Measurements from ENCODE around the gene SLC2A14.
"Not testable (repeated sequence)": the region's sequence is repeated elsewhere in the genome, so short reads cannot be mapped to it uniquely, and the experiment has no call there.

The SLC2A14 gene

DNA sequence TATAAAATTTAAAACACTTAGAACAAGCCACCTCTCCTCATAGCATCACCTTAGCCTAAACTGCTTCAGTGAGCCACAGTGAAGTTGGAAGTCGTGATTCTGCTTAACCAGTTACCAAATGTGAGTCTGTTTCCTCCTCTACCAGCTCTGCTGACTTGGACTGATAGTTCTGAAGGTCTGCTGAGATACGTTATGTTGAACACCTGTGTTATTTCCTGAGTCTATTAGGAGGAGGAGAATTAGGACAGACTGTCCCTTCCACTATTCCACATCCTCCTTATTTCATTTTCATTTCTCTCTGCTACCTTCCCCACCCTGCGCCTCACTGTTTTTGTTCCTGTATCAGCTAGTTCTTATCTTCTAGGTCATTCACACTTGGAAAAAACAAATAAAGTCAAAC lies 2.4 kb downstream of the SLC2A14 start:
- DNase-seq (ENCODE audit: low read depth, low spot score), result no peak

- no peak for DNase-seq (ENCODE audit: low read depth, low spot score)
Measured at GRCh38 chr12:7869137-7869536, 3.6 kb downstream of the SLC2A14 start.

- no peak for DNase-seq (ENCODE audit: low read depth, low spot score)
Measured at GRCh38 chr12:7868391-7868790, 4.3 kb downstream of the SLC2A14 start.

- DNase-seq (ENCODE audit: low read depth, low spot score), result no peak
Measured at GRCh38 chr12:7864601-7865150, 8.0 kb downstream of the SLC2A14 start.

GRCh38 chr12:7862814-7863348 lies 9.8 kb downstream of the SLC2A14 start:
- not testable (repeated sequence) for DNase-seq (ENCODE audit: low read depth, low spot score)

DNA sequence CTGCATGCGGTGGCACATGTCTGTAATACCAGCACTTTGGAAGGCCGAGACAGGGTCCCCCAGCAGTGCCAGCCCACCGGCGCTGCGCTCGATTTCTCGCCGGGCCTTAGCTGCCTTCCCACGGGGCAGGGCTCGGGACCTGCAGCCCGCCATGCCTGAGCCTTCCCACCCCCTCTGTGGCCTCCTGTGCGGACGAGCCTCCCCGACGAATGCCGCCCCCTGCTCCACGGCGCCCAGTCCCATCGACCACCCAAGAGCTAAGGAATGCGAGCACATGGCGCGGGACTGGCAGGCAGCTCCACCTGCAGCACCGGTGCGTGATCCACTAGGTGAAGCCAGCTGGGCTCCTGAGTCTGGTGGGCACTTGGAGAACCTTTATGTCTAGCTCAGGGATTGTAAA lies 10.4 kb downstream of the SLC2A14 start:
- DNase-seq (ENCODE audit: low read depth, low spot score), result not testable (repeated sequence)

GRCh38 chr12:7859552-7859951 lies 13.2 kb downstream of the SLC2A14 start:
- DNase-seq (ENCODE audit: low read depth, low spot score), result no peak

DNA sequence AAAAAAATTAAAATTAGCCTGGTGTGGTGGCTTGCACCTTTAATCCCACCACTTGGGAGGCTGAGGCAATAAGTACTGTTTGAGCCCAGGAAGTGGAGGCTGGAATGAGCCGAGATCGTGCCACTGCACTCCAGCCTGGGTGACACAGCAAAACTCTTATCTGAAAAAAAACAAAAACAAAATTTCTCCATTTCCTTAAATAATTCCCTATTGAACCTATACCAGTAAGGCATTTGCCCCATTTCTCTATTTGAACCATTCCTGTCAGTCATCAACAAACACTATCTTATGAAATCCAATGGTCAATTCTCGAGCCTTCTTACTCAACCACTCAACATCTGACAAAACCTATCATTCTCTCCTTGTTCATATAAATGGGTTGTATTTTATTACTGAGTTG lies 14.7 kb downstream of the SLC2A14 start:
- no peak for DNase-seq (ENCODE audit: low read depth, low spot score)

DNA sequence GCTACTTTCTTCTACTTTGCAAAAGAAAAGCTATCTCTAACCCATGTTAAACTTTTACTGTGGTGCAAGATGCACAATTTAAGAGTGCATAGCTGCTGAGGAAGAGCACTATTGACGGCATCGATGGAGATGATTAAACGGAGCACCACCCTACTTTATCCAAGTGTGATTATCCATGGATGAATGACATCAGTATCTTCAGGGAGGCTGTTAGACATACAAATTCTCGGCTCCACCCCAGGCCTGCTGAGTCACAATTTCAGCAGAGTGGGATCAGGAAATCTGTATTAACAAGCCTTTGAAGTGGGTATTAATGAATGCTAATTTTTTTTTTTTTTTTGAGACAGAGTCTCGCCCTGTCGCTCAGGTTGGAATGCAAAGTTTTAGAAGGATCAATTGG lies 16.2 kb downstream of the SLC2A14 start:
- no peak for DNase-seq (ENCODE audit: low read depth, low spot score)

- no peak for DNase-seq (ENCODE audit: low read depth, low spot score)
Measured at GRCh38 chr12:7853557-7853956, 19.2 kb downstream of the SLC2A14 start.

DNA sequence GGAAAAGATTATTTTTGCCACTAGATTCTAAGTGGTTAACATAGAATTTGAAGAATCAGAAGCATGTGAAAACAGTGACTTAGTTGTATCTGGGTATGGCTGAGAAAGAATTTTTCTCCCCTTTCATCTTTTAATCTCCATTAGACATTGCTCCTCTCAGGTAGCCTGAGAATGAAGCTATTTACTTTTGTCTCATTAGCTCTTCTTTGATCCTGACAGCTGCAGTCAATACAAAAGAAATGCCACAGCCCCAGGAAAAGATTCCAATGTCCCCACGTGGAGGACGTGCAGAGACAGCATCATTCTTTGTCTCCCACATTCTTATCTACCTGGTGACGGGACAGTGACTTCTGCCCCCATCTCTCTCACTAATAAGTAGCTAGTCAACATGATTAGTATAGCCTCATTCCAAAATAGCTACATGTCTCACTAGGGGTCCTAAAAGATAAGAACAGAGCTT lies 21.1 kb downstream of the SLC2A14 start:
- DNase-seq (ENCODE audit: low read depth, low spot score), result not testable (repeated sequence)

DNA sequence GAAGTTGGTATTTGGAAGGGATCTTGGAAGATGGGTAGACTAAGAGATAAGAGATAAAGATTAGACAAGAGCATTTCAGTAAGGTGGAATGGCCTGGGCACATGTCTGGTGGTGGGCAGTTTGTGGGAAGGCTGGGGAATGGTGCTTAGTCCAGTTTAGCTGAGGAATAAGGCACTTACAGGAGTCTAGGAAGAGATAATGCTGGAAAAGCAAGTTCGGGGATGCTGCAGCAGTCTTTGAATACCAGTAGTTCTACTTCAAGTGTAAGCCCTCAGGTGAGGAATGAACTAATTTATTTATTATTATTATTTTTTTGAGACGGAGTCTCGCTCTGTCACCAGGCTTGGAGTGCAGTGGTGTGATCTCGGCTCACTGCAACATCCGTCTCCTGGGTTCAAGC lies 22.6 kb downstream of the SLC2A14 start:
- DNase-seq (ENCODE audit: low read depth, low spot score), result not testable (repeated sequence)

- DNase-seq (ENCODE audit: low read depth, low spot score), result not testable (repeated sequence)
Measured at GRCh38 chr12:7848098-7848422, 24.7 kb downstream of the SLC2A14 start.

GRCh38 chr12:7847226-7848097 lies 25.3 kb downstream of the SLC2A14 start:
- not testable (repeated sequence) for DNase-seq (ENCODE audit: low read depth, low spot score)

DNA sequence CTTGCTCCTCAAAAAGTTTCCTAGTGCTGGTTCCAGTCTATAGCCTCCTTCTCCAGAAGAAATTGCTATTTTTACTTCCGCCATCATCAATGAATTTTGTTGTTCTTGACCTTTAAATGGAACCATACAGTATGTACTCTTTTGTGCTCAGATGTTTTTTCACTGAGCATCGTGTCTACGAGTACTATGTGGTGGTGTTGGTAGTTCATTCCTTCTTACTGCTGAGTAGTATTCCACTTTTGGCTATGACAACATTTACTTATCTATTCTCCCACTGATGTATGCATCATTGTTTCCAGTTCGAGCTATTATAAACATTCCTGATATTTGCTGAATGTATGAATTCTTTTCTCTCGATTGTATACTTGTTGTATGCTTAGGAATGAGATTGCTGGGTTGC lies 28.6 kb downstream of the SLC2A14 start:
- DNase-seq (ENCODE audit: low read depth, low spot score), result no peak

DNA sequence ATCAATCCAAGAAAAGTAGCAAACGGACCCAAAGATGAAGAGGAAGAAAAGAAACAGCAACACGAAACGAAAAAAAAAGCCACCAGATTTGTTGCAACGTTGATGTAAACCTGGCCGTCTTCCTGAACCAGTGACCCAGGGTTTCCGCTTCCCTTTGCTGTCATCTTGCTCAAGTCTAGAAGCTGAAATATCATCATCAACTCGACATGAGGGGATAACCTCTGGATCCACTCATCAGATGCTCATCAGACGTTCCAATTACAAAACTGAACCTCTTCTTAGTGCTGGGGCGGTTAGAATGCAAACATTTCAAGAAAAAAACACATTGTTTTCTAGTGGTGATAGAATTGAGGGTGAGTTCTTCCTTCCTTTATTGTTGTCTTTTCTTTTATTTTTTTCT lies 29.1 kb downstream of the SLC2A14 start:
- not testable (repeated sequence) for DNase-seq (ENCODE audit: low read depth, low spot score)

- not testable (repeated sequence) for DNase-seq (ENCODE audit: low read depth, low spot score)
Measured at GRCh38 chr12:7843149-7843548, 29.6 kb downstream of the SLC2A14 start.

- not testable (repeated sequence) for DNase-seq (ENCODE audit: low read depth, low spot score)
Measured at GRCh38 chr12:7842444-7842843, 30.3 kb downstream of the SLC2A14 start.

- not testable (repeated sequence) for DNase-seq (ENCODE audit: low read depth, low spot score)
Measured at GRCh38 chr12:7839848-7840247, 32.9 kb downstream of the SLC2A14 start.

DNA sequence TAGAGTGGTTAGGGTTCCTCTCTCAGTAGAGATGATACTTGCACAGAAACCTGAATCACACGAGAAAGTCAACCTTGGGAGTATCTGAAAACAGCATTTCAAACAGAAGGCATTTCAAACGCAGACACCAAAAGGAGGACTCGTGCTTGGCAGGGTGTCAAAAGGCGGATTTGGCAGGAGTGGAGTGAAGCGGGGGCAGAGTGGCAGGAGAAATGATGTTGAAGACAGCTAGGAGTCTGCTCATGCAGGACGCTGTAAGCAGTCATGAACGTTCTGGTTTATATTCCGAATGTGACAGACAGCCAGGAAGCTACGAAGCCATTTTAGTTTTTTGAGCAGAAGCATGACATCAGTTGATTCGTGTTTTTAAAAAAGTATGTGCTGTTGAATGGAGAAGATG lies 33.5 kb downstream of the SLC2A14 start:
- DNase-seq (ENCODE audit: low read depth, low spot score), result not testable (repeated sequence)

DNA sequence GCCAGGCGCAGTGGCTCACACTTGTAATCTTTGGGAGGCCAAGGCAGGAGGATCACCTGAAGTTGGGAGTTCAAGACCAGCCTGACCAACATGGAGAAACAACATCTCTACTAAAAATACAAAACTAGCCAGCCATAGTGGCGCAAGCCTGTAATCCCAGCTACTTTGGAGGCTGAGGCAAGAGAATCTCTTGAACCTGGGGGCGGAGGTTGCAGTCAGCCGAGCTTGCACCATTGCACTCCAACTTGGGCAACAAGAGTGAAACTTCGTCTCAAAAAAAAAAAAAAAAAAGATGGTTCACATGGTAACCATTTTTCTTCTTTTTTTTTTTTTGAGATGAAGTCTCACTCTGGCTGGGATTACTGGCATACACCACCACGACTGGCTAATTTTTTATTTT lies 35.3 kb downstream of the SLC2A14 start:
- no peak for DNase-seq (ENCODE audit: low read depth, low spot score)

DNA sequence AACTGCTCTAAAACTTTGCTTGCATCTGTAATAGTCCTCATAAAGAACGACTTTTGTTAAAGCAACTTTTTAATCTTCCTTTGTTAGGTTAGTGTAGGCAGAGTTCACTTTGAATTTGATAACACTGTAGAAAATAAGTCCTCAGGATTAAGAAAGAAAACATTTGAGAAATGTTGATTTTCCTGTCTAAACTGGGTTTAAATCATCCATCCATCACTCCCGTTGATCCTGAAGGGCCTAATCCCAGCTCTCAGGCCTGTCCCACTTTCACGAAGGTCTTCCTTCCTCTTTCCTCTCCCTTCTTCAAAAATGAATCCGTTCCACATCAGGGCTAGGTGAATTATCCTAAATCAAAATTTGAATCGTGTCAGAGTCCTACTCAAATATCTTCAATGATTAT lies 36.9 kb downstream of the SLC2A14 start:
- no peak for DNase-seq (ENCODE audit: low read depth, low spot score)

- DNase-seq (ENCODE audit: low read depth, low spot score), result no peak
Measured at GRCh38 chr12:7835116-7835515, 37.6 kb downstream of the SLC2A14 start.

All from activated CD4-positive, CD25-positive, alpha-beta regulatory T cell treated with anti-CD3 and anti-CD28 coated beads, Interleukin-2, amount 50 U/mL, for 16 hours (primary cell).